H9 (cell line): ENCODE data around the gene EHD1. TPM values are rescaled to one million over a fixed set of nuclear protein-coding genes. Genes with fewer than 3 reads are reported as not detected.

Experiments used
- DNase-seq: peaks from one replicate; pipeline ENCODE4 v3.0.0-alpha.2; 2017
- H2AFZ ChIP-seq: one replicate; pipeline ENCODE4 v1.6.1; 2013; ENCODE audit warnings: mild to moderate bottlenecking, low read length, control low read depth, moderate library complexity
- H2AK5ac ChIP-seq: 2 replicates; pipeline ENCODE4 v1.6.1; 2013; ENCODE audit warnings: low read length, control low read depth, mixed read lengths; ENCODE audit not compliant: insufficient read length
- H2BK120ac ChIP-seq: one replicate; pipeline ENCODE4 v1.6.1; 2013; ENCODE audit warnings: low read depth, mild to moderate bottlenecking, low read length, control low read depth, inconsistent platforms; ENCODE audit not compliant: poor library complexity, severe bottlenecking
- H2BK12ac ChIP-seq: 2 replicates; pipeline ENCODE4 v1.6.1; 2013; ENCODE audit warnings: low read length, control low read depth, mixed read lengths, low read depth; ENCODE audit not compliant: insufficient read length
- H2BK15ac ChIP-seq: 2 replicates; pipeline ENCODE4 v1.6.1; 2013; ENCODE audit warnings: low read depth, low read length, control low read depth
- H2BK20ac ChIP-seq: one replicate; pipeline ENCODE4 v1.6.1; 2013; ENCODE audit warnings: low read depth, mild to moderate bottlenecking, low read length, control low read depth, inconsistent platforms; ENCODE audit not compliant: poor library complexity, severe bottlenecking
- H2BK5ac ChIP-seq: 2 replicates; pipeline ENCODE4 v1.6.1; 2013; ENCODE audit warnings: low read length, control low read depth, mixed read lengths; ENCODE audit not compliant: insufficient read length
- H3K14ac ChIP-seq: 2 replicates; pipeline ENCODE4 v1.6.1; 2013; ENCODE audit warnings: low read length, control low read depth; ENCODE audit not compliant: insufficient read depth
- H3K18ac ChIP-seq: 2 replicates; pipeline ENCODE4 v1.6.1; 2013; ENCODE audit warnings: low read depth, mild to moderate bottlenecking, mixed read lengths, low read length, control low read depth; ENCODE audit not compliant: insufficient read length
- H3K23ac ChIP-seq: 2 replicates; pipeline ENCODE4 v1.6.1; 2013; ENCODE audit warnings: low read length, control low read depth, mixed read lengths, low read depth; ENCODE audit not compliant: insufficient read length
- H3K23me2 ChIP-seq: 2 replicates; pipeline ENCODE4 v1.6.1; 2013; ENCODE audit warnings: low read depth, mild to moderate bottlenecking, mixed read lengths, low read length, control low read depth; ENCODE audit not compliant: insufficient read length, poor library complexity, severe bottlenecking
- H3K27ac ChIP-seq: 2 replicates; pipeline ENCODE4 v1.5.1; 2013; ENCODE audit warnings: low read length, control low read depth, mixed read lengths, low read depth; ENCODE audit not compliant: insufficient read length
- H3K27me3 ChIP-seq: 2 replicates; pipeline ENCODE4 v1.6.1; 2013; ENCODE audit warnings: low read length, control low read depth, inconsistent platforms; ENCODE audit not compliant: insufficient read depth
- H3K4ac ChIP-seq: 2 replicates; pipeline ENCODE4 v1.6.1; 2013; ENCODE audit warnings: low read depth, mild to moderate bottlenecking, control low read depth, inconsistent platforms, low read length, moderate library complexity
- H3K4me1 ChIP-seq: 2 replicates; pipeline ENCODE4 v1.6.1; 2013; ENCODE audit warnings: low read length, control low read depth, inconsistent platforms; ENCODE audit not compliant: insufficient read depth
- H3K4me2 ChIP-seq: 2 replicates; pipeline ENCODE4 v1.6.1; 2013; ENCODE audit warnings: low read length, control low read depth, mixed read lengths; ENCODE audit not compliant: insufficient read length, insufficient read depth
- H3K56ac ChIP-seq: 2 replicates; pipeline ENCODE4 v1.6.1; 2013; ENCODE audit warnings: low read depth, mild to moderate bottlenecking, mixed read lengths, low read length, control low read depth; ENCODE audit not compliant: insufficient read length
- H3K79me1 ChIP-seq: 2 replicates; pipeline ENCODE4 v1.6.1; 2013; ENCODE audit warnings: low read depth, mild to moderate bottlenecking, moderate library complexity, low read length, control low read depth, inconsistent platforms; ENCODE audit not compliant: insufficient read depth, poor library complexity, severe bottlenecking
- H3K79me2 ChIP-seq: 2 replicates; pipeline ENCODE4 v1.6.1; 2013; ENCODE audit warnings: low read length, control low read depth, inconsistent platforms; ENCODE audit not compliant: insufficient read depth
- H3K9ac ChIP-seq: 2 replicates; pipeline ENCODE4 v1.6.1; 2013; ENCODE audit warnings: low read length, control low read depth, mixed read lengths; ENCODE audit not compliant: insufficient read length; ENCODE audit errors: extremely low read depth
- H3K9me3 ChIP-seq: one replicate; pipeline ENCODE4 v1.6.1; 2013; ENCODE audit warnings: low read depth, low read length, inconsistent platforms; ENCODE audit not compliant: control insufficient read depth
- H3T11ph ChIP-seq: one replicate; pipeline ENCODE4 v1.6.1; 2013; ENCODE audit warnings: mild to moderate bottlenecking, low read length, control low read depth, inconsistent platforms
- H4K20me1 ChIP-seq: one replicate; pipeline ENCODE4 v1.6.1; 2013; ENCODE audit not compliant: control insufficient read depth, insufficient read length, insufficient read depth
- H4K5ac ChIP-seq: 2 replicates; pipeline ENCODE4 v1.6.1; 2013; ENCODE audit warnings: low read depth, mild to moderate bottlenecking, mixed read lengths, low read length, control low read depth; ENCODE audit not compliant: insufficient read length
- H4K8ac ChIP-seq: replicated peaks from 2 replicates; pipeline ENCODE4 v1.6.1; 2013; ENCODE audit warnings: low read length, control low read depth, mixed read lengths, low read depth; ENCODE audit not compliant: insufficient read length
- H4K91ac ChIP-seq: 2 replicates; pipeline ENCODE4 v1.6.1; 2013; ENCODE audit warnings: low read depth, mild to moderate bottlenecking, moderate library complexity, mixed read lengths, low read length, control low read depth; ENCODE audit not compliant: insufficient read length
- H3K27ac Mint-ChIP-seq, 3 experiments: 2 replicates in 2 of 3; 3 replicates in 1 of 3; pipeline ENCODE4 v1.8.0; 2020 to 2021; ENCODE audit warnings: mixed read lengths in 3 of 3, mild to moderate bottlenecking in 1 of 3, moderate library complexity in 1 of 3
- H3K27me3 Mint-ChIP-seq: 2 replicates; pipeline ENCODE4 v1.8.0; 2021; ENCODE audit warnings: low read depth, mild to moderate bottlenecking, moderate library complexity, mixed read lengths
- H3K36me3 Mint-ChIP-seq, 3 experiments: 2 replicates in 2 of 3; 3 replicates in 1 of 3; pipeline ENCODE4 v1.8.0; 2020 to 2021; ENCODE audit warnings: low read depth in 3 of 3, mixed read lengths in 3 of 3; ENCODE audit not compliant: insufficient read depth in 1 of 3
- H3K4me1 Mint-ChIP-seq, 2 experiments: 2 replicates each; pipeline ENCODE4 v1.8.0; 2020; ENCODE audit warnings: mixed read lengths in 2 of 2
- H3K4me3 Mint-ChIP-seq, 2 experiments: 2 replicates in 1 of 2; 3 replicates in 1 of 2; pipeline ENCODE4 v1.8.0; 2020 to 2021; ENCODE audit warnings: mild to moderate bottlenecking in 2 of 2, mixed read lengths in 2 of 2, moderate library complexity in 1 of 2
- H3K9me3 Mint-ChIP-seq, 2 experiments: 2 replicates in 1 of 2; 3 replicates in 1 of 2; pipeline ENCODE4 v1.8.0; 2020; ENCODE audit warnings: mild to moderate bottlenecking in 2 of 2, mixed read lengths in 2 of 2, moderate library complexity in 1 of 2
- CTCF ChIP-seq: fragments of 200-600 bp; sonication (generic); conservative IDR thresholded peaks from 3 replicates; pipeline ENCODE4 v1.8.0; 2021; ENCODE audit warnings: antibody characterized with exemption, mild to moderate bottlenecking
- WGBS: extraction: QIAGEN DNeasy Blood & Tissue Kit; methylation state at CpG from one replicate; pipeline ENCODE4 v1.1.7; 2013; ENCODE audit warnings: missing lambda C conversion rate, low lambda C conversion rate, mixed read lengths; ENCODE audit not compliant: insufficient read length; ENCODE audit errors: extremely low coverage; 5-methylcytosine and 5-hydroxymethylcytosine counted together
- total RNA-seq: library from RNA; stranded (reverse); gene quantifications from 2 replicates; pipeline ENCODE4 v1.2.1, GENCODE V29; 2021

EHD1 gene
- total RNA-seq, 1 experiment from 2014 or later = 31.0 TPM

GRCh38 chr11:64914123-64914522, 35.7 kb upstream of the EHD1 start:
- Histone ChIP-seq H2BK20ac (no peak overlapping the region), H2BK120ac (no peak overlapping the region), H3K56ac (no peak overlapping the region), H3K9me3 (no peaks in the 10 kb centered on the region), H2BK12ac (no peak overlapping the region), H4K20me1 (no peaks in the 10 kb centered on the region), H3K14ac (no peak overlapping the region), H3K79me2 (no peaks in the 10 kb centered on the region), H3K4ac (no peak overlapping the region), H2BK15ac (no peak overlapping the region), H3K23me2 (peaks cover 10% of the 10 kb centered on the region), H3T11ph (no peak overlapping the region), H3K4me1 (no peaks in the 10 kb centered on the region), H4K5ac (no peak overlapping the region), H3K18ac (no peak overlapping the region), H2BK5ac (no peak overlapping the region), H3K79me1 (no peaks in the 10 kb centered on the region), H4K91ac (no peak overlapping the region), H3K27ac (no peak overlapping the region), H2AK5ac (no peak overlapping the region), H4K8ac (no peak overlapping the region), H3K23ac (no peak overlapping the region), H3K4me2 (no peak overlapping the region), H3K9ac (no peak overlapping the region), H3K27me3 (no peaks in the 10 kb centered on the region), H2AFZ (no peak overlapping the region)
- H3K27ac Mint-ChIP-seq = 0 out of 7 replicates have a peak overlapping the region, but pooled peaks of 1 of the 3 experiments have one; percentile 55
- no peaks in the 10 kb centered on the region for H3K27me3 Mint-ChIP-seq
- H3K9me3 Mint-ChIP-seq = no peaks in the 10 kb centered on the region
- no peak for DNase-seq
- no CpG with 5 or more reads among the region's 17 CpGs for WGBS
- peaks cover 18 to 22% of the 10 kb centered on the region in 2 experiments for H3K4me1 Mint-ChIP-seq
- no peak overlapping the region for H3K4me3 Mint-ChIP-seq
- no peak for TF ChIP-seq CTCF
- H3K36me3 Mint-ChIP-seq = peaks cover 8 to 31% (median 22%) of the 10 kb centered on the region in 3 experiments; a peak in 6 of 7 replicates
